H9 (cell line): ENCODE measurements around the gene TMA7. TPM values are rescaled to one million over a fixed set of nuclear protein-coding genes. Genes with fewer than 3 reads are reported as not detected.

Experiments
- DNase-seq: peaks from one replicate; pipeline ENCODE4 v3.0.0-alpha.2; 2017
- H2AFZ ChIP-seq: one replicate; pipeline ENCODE4 v1.6.1; 2013; ENCODE audit warnings: mild to moderate bottlenecking, low read length, control low read depth, moderate library complexity
- H2AK5ac ChIP-seq: 2 replicates; pipeline ENCODE4 v1.6.1; 2013; ENCODE audit warnings: low read length, control low read depth, mixed read lengths; ENCODE audit not compliant: insufficient read length
- H2BK120ac ChIP-seq: one replicate; pipeline ENCODE4 v1.6.1; 2013; ENCODE audit warnings: low read depth, mild to moderate bottlenecking, low read length, control low read depth, inconsistent platforms; ENCODE audit not compliant: poor library complexity, severe bottlenecking
- H2BK12ac ChIP-seq: 2 replicates; pipeline ENCODE4 v1.6.1; 2013; ENCODE audit warnings: low read length, control low read depth, mixed read lengths, low read depth; ENCODE audit not compliant: insufficient read length
- H2BK15ac ChIP-seq: 2 replicates; pipeline ENCODE4 v1.6.1; 2013; ENCODE audit warnings: low read depth, low read length, control low read depth
- H2BK20ac ChIP-seq: one replicate; pipeline ENCODE4 v1.6.1; 2013; ENCODE audit warnings: low read depth, mild to moderate bottlenecking, low read length, control low read depth, inconsistent platforms; ENCODE audit not compliant: poor library complexity, severe bottlenecking
- H2BK5ac ChIP-seq: 2 replicates; pipeline ENCODE4 v1.6.1; 2013; ENCODE audit warnings: low read length, control low read depth, mixed read lengths; ENCODE audit not compliant: insufficient read length
- H3K14ac ChIP-seq: 2 replicates; pipeline ENCODE4 v1.6.1; 2013; ENCODE audit warnings: low read length, control low read depth; ENCODE audit not compliant: insufficient read depth
- H3K18ac ChIP-seq: 2 replicates; pipeline ENCODE4 v1.6.1; 2013; ENCODE audit warnings: low read depth, mild to moderate bottlenecking, mixed read lengths, low read length, control low read depth; ENCODE audit not compliant: insufficient read length
- H3K23ac ChIP-seq: 2 replicates; pipeline ENCODE4 v1.6.1; 2013; ENCODE audit warnings: low read length, control low read depth, mixed read lengths, low read depth; ENCODE audit not compliant: insufficient read length
- H3K23me2 ChIP-seq: 2 replicates; pipeline ENCODE4 v1.6.1; 2013; ENCODE audit warnings: low read depth, mild to moderate bottlenecking, mixed read lengths, low read length, control low read depth; ENCODE audit not compliant: insufficient read length, poor library complexity, severe bottlenecking
- H3K27ac ChIP-seq: 2 replicates; pipeline ENCODE4 v1.5.1; 2013; ENCODE audit warnings: low read length, control low read depth, mixed read lengths, low read depth; ENCODE audit not compliant: insufficient read length
- H3K27me3 ChIP-seq: 2 replicates; pipeline ENCODE4 v1.6.1; 2013; ENCODE audit warnings: low read length, control low read depth, inconsistent platforms; ENCODE audit not compliant: insufficient read depth
- H3K4ac ChIP-seq: 2 replicates; pipeline ENCODE4 v1.6.1; 2013; ENCODE audit warnings: low read depth, mild to moderate bottlenecking, control low read depth, inconsistent platforms, low read length, moderate library complexity
- H3K4me1 ChIP-seq: 2 replicates; pipeline ENCODE4 v1.6.1; 2013; ENCODE audit warnings: low read length, control low read depth, inconsistent platforms; ENCODE audit not compliant: insufficient read depth
- H3K4me2 ChIP-seq: 2 replicates; pipeline ENCODE4 v1.6.1; 2013; ENCODE audit warnings: low read length, control low read depth, mixed read lengths; ENCODE audit not compliant: insufficient read length, insufficient read depth
- H3K56ac ChIP-seq: 2 replicates; pipeline ENCODE4 v1.6.1; 2013; ENCODE audit warnings: low read depth, mild to moderate bottlenecking, mixed read lengths, low read length, control low read depth; ENCODE audit not compliant: insufficient read length
- H3K79me1 ChIP-seq: 2 replicates; pipeline ENCODE4 v1.6.1; 2013; ENCODE audit warnings: low read depth, mild to moderate bottlenecking, moderate library complexity, low read length, control low read depth, inconsistent platforms; ENCODE audit not compliant: insufficient read depth, poor library complexity, severe bottlenecking
- H3K79me2 ChIP-seq: 2 replicates; pipeline ENCODE4 v1.6.1; 2013; ENCODE audit warnings: low read length, control low read depth, inconsistent platforms; ENCODE audit not compliant: insufficient read depth
- H3K9ac ChIP-seq: 2 replicates; pipeline ENCODE4 v1.6.1; 2013; ENCODE audit warnings: low read length, control low read depth, mixed read lengths; ENCODE audit not compliant: insufficient read length; ENCODE audit errors: extremely low read depth
- H3K9me3 ChIP-seq: one replicate; pipeline ENCODE4 v1.6.1; 2013; ENCODE audit warnings: low read depth, low read length, inconsistent platforms; ENCODE audit not compliant: control insufficient read depth
- H3T11ph ChIP-seq: one replicate; pipeline ENCODE4 v1.6.1; 2013; ENCODE audit warnings: mild to moderate bottlenecking, low read length, control low read depth, inconsistent platforms
- H4K20me1 ChIP-seq: one replicate; pipeline ENCODE4 v1.6.1; 2013; ENCODE audit not compliant: control insufficient read depth, insufficient read length, insufficient read depth
- H4K5ac ChIP-seq: 2 replicates; pipeline ENCODE4 v1.6.1; 2013; ENCODE audit warnings: low read depth, mild to moderate bottlenecking, mixed read lengths, low read length, control low read depth; ENCODE audit not compliant: insufficient read length
- H4K8ac ChIP-seq: replicated peaks from 2 replicates; pipeline ENCODE4 v1.6.1; 2013; ENCODE audit warnings: low read length, control low read depth, mixed read lengths, low read depth; ENCODE audit not compliant: insufficient read length
- H4K91ac ChIP-seq: 2 replicates; pipeline ENCODE4 v1.6.1; 2013; ENCODE audit warnings: low read depth, mild to moderate bottlenecking, moderate library complexity, mixed read lengths, low read length, control low read depth; ENCODE audit not compliant: insufficient read length
- H3K27ac Mint-ChIP-seq, 3 experiments: 2 replicates in 2 of 3; 3 replicates in 1 of 3; pipeline ENCODE4 v1.8.0; 2020 to 2021; ENCODE audit warnings: mixed read lengths in 3 of 3, mild to moderate bottlenecking in 1 of 3, moderate library complexity in 1 of 3
- H3K27me3 Mint-ChIP-seq: 2 replicates; pipeline ENCODE4 v1.8.0; 2021; ENCODE audit warnings: low read depth, mild to moderate bottlenecking, moderate library complexity, mixed read lengths
- H3K36me3 Mint-ChIP-seq, 3 experiments: 2 replicates in 2 of 3; 3 replicates in 1 of 3; pipeline ENCODE4 v1.8.0; 2020 to 2021; ENCODE audit warnings: low read depth in 3 of 3, mixed read lengths in 3 of 3; ENCODE audit not compliant: insufficient read depth in 1 of 3
- H3K4me1 Mint-ChIP-seq, 2 experiments: 2 replicates each; pipeline ENCODE4 v1.8.0; 2020; ENCODE audit warnings: mixed read lengths in 2 of 2
- H3K4me3 Mint-ChIP-seq, 2 experiments: 2 replicates in 1 of 2; 3 replicates in 1 of 2; pipeline ENCODE4 v1.8.0; 2020 to 2021; ENCODE audit warnings: mild to moderate bottlenecking in 2 of 2, mixed read lengths in 2 of 2, moderate library complexity in 1 of 2
- H3K9me3 Mint-ChIP-seq, 2 experiments: 2 replicates in 1 of 2; 3 replicates in 1 of 2; pipeline ENCODE4 v1.8.0; 2020; ENCODE audit warnings: mild to moderate bottlenecking in 2 of 2, mixed read lengths in 2 of 2, moderate library complexity in 1 of 2
- CTCF ChIP-seq: fragments of 200-600 bp; sonication (generic); conservative IDR thresholded peaks from 3 replicates; pipeline ENCODE4 v1.8.0; 2021; ENCODE audit warnings: antibody characterized with exemption, mild to moderate bottlenecking
- WGBS: extraction: QIAGEN DNeasy Blood & Tissue Kit; methylation state at CpG from one replicate; pipeline ENCODE4 v1.1.7; 2013; ENCODE audit warnings: missing lambda C conversion rate, low lambda C conversion rate, mixed read lengths; ENCODE audit not compliant: insufficient read length; ENCODE audit errors: extremely low coverage; 5-methylcytosine and 5-hydroxymethylcytosine counted together
- total RNA-seq: library from RNA; stranded (reverse); gene quantifications from 2 replicates; pipeline ENCODE4 v1.2.1, GENCODE V29; 2021

Gene TMA7
- total RNA-seq, 1 experiment from 2014 or later: 305 TPM

GRCh38 chr3:48463703-48464102, 23.6 kb downstream of the TMA7 start:
- Histone ChIP-seq H2BK15ac (no peak overlapping the region), H2AFZ (no peak overlapping the region), H3K4ac (no peak overlapping the region), H3K4me1 (no peaks in the 10 kb centered on the region), H2AK5ac (no peak overlapping the region), H3K27me3 (no peaks in the 10 kb centered on the region), H3K56ac (no peak overlapping the region), H3K14ac (no peak overlapping the region), H4K5ac (no peak overlapping the region), H3T11ph (no peak overlapping the region), H3K27ac (no peak overlapping the region), H4K8ac (no peak overlapping the region), H3K9ac (no peak overlapping the region), H2BK12ac (no peak overlapping the region), H3K4me2 (no peak overlapping the region), H4K91ac (no peak overlapping the region), H3K9me3 (no peaks in the 10 kb centered on the region), H4K20me1 (no peaks in the 10 kb centered on the region), H3K18ac (no peak overlapping the region), H3K79me1 (no peaks in the 10 kb centered on the region), H2BK5ac (no peak overlapping the region), H3K23ac (no peak overlapping the region), H3K79me2 (no peaks in the 10 kb centered on the region), H2BK20ac (no peak overlapping the region), H3K23me2 (no peaks in the 10 kb centered on the region), H2BK120ac (no peak overlapping the region)
- H3K4me3 Mint-ChIP-seq: no peak overlapping the region
- WGBS: no CpG with 5 or more reads among the region's 9 CpGs
- H3K36me3 Mint-ChIP-seq: peaks cover 6 to 48% (median 38%) of the 10 kb centered on the region in 3 experiments
- DNase-seq: no peak
- no peak for TF ChIP-seq CTCF
- no peaks in the 10 kb centered on the region for H3K9me3 Mint-ChIP-seq
- no peaks in the 10 kb centered on the region; the same call in 1 of the 2 replicates for H3K27me3 Mint-ChIP-seq
- H3K27ac Mint-ChIP-seq: peak overlapping the region in 1 of 3 experiments; percentile 86; a peak in 2 of 7 replicates
- peaks cover 13 to 23% of the 10 kb centered on the region in 2 experiments for H3K4me1 Mint-ChIP-seq
